Measurements from ENCODE around the gene BBS12. TPM values are rescaled to one million over a fixed set of nuclear protein-coding genes. Genes with fewer than 3 reads are reported as not detected.

The BBS12 gene
- total and polyA plus RNA-seq, 9 donors, result 3.4 to 5.0 (median 3.9) TPM

- no peak overlapping the region for H3K4me3 ChIP-seq (ENCODE audit: low read length)
- H3K9me3 ChIP-seq (replicated peaks; ENCODE audit: control insufficient read depth, low read depth, low read length), result no peaks in the 10 kb centered on the region
- H3K27me3 ChIP-seq (ENCODE audit: control insufficient read depth, insufficient read depth, low read length), result no peaks in the 10 kb centered on the region
- no peaks in the 10 kb centered on the region for H3K4me1 ChIP-seq (ENCODE audit: control insufficient read depth, insufficient read depth, low read length)
- no peaks in the 10 kb centered on the region for H3K36me3 ChIP-seq (ENCODE audit: control insufficient read depth, insufficient read depth, low read length)
- H3K27ac ChIP-seq (ENCODE audit: low read length), result no peak overlapping the region
- 89% methylated on average over 10 of the region's 14 CpGs for WGBS (ENCODE audit: insufficient coverage)
- no peak for DNase-seq
Observed at GRCh38 chr4:122762966-122763716, 30.6 kb downstream of the BBS12 start.

- peak; percentile 39 for DNase-seq
- no peak overlapping the region for H3K27ac ChIP-seq (ENCODE audit: low read length)
- H3K27me3 ChIP-seq (ENCODE audit: control insufficient read depth, insufficient read depth, low read length), result no peaks in the 10 kb centered on the region
- WGBS (ENCODE audit: insufficient coverage), result 33% methylated on average over 1 of the region's 5 CpGs
- H3K4me1 ChIP-seq (ENCODE audit: control insufficient read depth, insufficient read depth, low read length), result no peaks in the 10 kb centered on the region
- H3K9me3 ChIP-seq (replicated peaks; ENCODE audit: control insufficient read depth, low read depth, low read length), result no peaks in the 10 kb centered on the region
- H3K36me3 ChIP-seq (ENCODE audit: control insufficient read depth, insufficient read depth, low read length), result no peaks in the 10 kb centered on the region
- H3K4me3 ChIP-seq (ENCODE audit: low read length), result no peak overlapping the region
Observed at GRCh38 chr4:122764071-122764820, 31.7 kb downstream of the BBS12 start.

- no CpG with 5 or more reads among the region's 1 CpG for WGBS (ENCODE audit: insufficient coverage)
Observed at GRCh38 chr4:122764821-122765215, 32.3 kb downstream of the BBS12 start.

GRCh38 chr4:122765692-122766352 lies 33.3 kb downstream of the BBS12 start:
- no peak overlapping the region for H3K27ac ChIP-seq (ENCODE audit: low read length)
- H3K36me3 ChIP-seq (ENCODE audit: control insufficient read depth, insufficient read depth, low read length), result no peaks in the 10 kb centered on the region
- H3K4me3 ChIP-seq (ENCODE audit: low read length), result no peak overlapping the region
- DNase-seq, result no peak
- no peaks in the 10 kb centered on the region for H3K9me3 ChIP-seq (replicated peaks; ENCODE audit: control insufficient read depth, low read depth, low read length)
- 79% methylated on average over 2 of the region's 7 CpGs for WGBS (ENCODE audit: insufficient coverage)
- H3K4me1 ChIP-seq (ENCODE audit: control insufficient read depth, insufficient read depth, low read length), result no peaks in the 10 kb centered on the region
- H3K27me3 ChIP-seq (ENCODE audit: control insufficient read depth, insufficient read depth, low read length), result no peaks in the 10 kb centered on the region

More at GRCh38 chr4:122764821-122765215, 32.3 kb downstream of the BBS12 start:
- Histone ChIP-seq H3K27me3 (ENCODE audit: control insufficient read depth, insufficient read depth, low read length) (no peaks in the 10 kb centered on the region), H3K36me3 (ENCODE audit: control insufficient read depth, insufficient read depth, low read length) (no peaks in the 10 kb centered on the region), H3K4me1 (ENCODE audit: control insufficient read depth, insufficient read depth, low read length) (no peaks in the 10 kb centered on the region), H3K4me3 (ENCODE audit: low read length) (no peak overlapping the region), H3K9me3 (replicated peaks; ENCODE audit: control insufficient read depth, low read depth, low read length) (no peaks in the 10 kb centered on the region), H3K27ac (ENCODE audit: low read length) (no peak overlapping the region)
- no peak for DNase-seq

GRCh38 chr4:122766353-122766705 lies 33.8 kb downstream of the BBS12 start:
- no peaks in the 10 kb centered on the region for H3K9me3 ChIP-seq (replicated peaks; ENCODE audit: control insufficient read depth, low read depth, low read length)
- no peaks in the 10 kb centered on the region for H3K36me3 ChIP-seq (ENCODE audit: control insufficient read depth, insufficient read depth, low read length)
- no peak overlapping the region for H3K27ac ChIP-seq (ENCODE audit: low read length)
- no peaks in the 10 kb centered on the region for H3K4me1 ChIP-seq (ENCODE audit: control insufficient read depth, insufficient read depth, low read length)
- H3K27me3 ChIP-seq (ENCODE audit: control insufficient read depth, insufficient read depth, low read length), result no peaks in the 10 kb centered on the region
- WGBS (ENCODE audit: insufficient coverage), result no CpG with 5 or more reads among the region's 3 CpGs
- no peak overlapping the region for H3K4me3 ChIP-seq (ENCODE audit: low read length)
- no peak for DNase-seq

GRCh38 chr4:122766950-122767349 lies 34.4 kb downstream of the BBS12 start:
- Histone ChIP-seq H3K4me3 (ENCODE audit: low read length) (no peak overlapping the region), H3K27me3 (ENCODE audit: control insufficient read depth, insufficient read depth, low read length) (no peaks in the 10 kb centered on the region), H3K27ac (ENCODE audit: low read length) (no peak overlapping the region), H3K9me3 (replicated peaks; ENCODE audit: control insufficient read depth, low read depth, low read length) (no peaks in the 10 kb centered on the region), H3K4me1 (ENCODE audit: control insufficient read depth, insufficient read depth, low read length) (no peaks in the 10 kb centered on the region), H3K36me3 (ENCODE audit: control insufficient read depth, insufficient read depth, low read length) (no peaks in the 10 kb centered on the region)
- DNase-seq, result no peak
- 53% methylated on average over 2 of the region's 2 CpGs for WGBS (ENCODE audit: insufficient coverage)

GRCh38 chr4:122771724-122772123 lies 39.2 kb downstream of the BBS12 start:
- Histone ChIP-seq H3K27ac (ENCODE audit: low read length) (no peak overlapping the region), H3K4me1 (ENCODE audit: control insufficient read depth, insufficient read depth, low read length) (no peaks in the 10 kb centered on the region), H3K27me3 (ENCODE audit: control insufficient read depth, insufficient read depth, low read length) (no peaks in the 10 kb centered on the region), H3K4me3 (ENCODE audit: low read length) (no peak overlapping the region), H3K9me3 (replicated peaks; ENCODE audit: control insufficient read depth, low read depth, low read length) (no peaks in the 10 kb centered on the region), H3K36me3 (ENCODE audit: control insufficient read depth, insufficient read depth, low read length) (no peaks in the 10 kb centered on the region)
- no CpG with 5 or more reads among the region's 1 CpG for WGBS (ENCODE audit: insufficient coverage)
- DNase-seq, result no peak

GRCh38 chr4:122772311-122772710 lies 39.8 kb downstream of the BBS12 start:
- no peak overlapping the region for H3K27ac ChIP-seq (ENCODE audit: low read length)
- no peak for DNase-seq
- no peaks in the 10 kb centered on the region for H3K27me3 ChIP-seq (ENCODE audit: control insufficient read depth, insufficient read depth, low read length)
- H3K4me3 ChIP-seq (ENCODE audit: low read length), result no peak overlapping the region
- H3K4me1 ChIP-seq (ENCODE audit: control insufficient read depth, insufficient read depth, low read length), result no peaks in the 10 kb centered on the region
- H3K9me3 ChIP-seq (replicated peaks; ENCODE audit: control insufficient read depth, low read depth, low read length), result no peaks in the 10 kb centered on the region
- no peaks in the 10 kb centered on the region for H3K36me3 ChIP-seq (ENCODE audit: control insufficient read depth, insufficient read depth, low read length)
- 87% methylated on average over 3 of the region's 6 CpGs for WGBS (ENCODE audit: insufficient coverage)

GRCh38 chr4:122772986-122773385 lies 40.5 kb downstream of the BBS12 start:
- Histone ChIP-seq H3K36me3 (ENCODE audit: control insufficient read depth, insufficient read depth, low read length) (no peaks in the 10 kb centered on the region), H3K27me3 (ENCODE audit: control insufficient read depth, insufficient read depth, low read length) (no peaks in the 10 kb centered on the region), H3K27ac (ENCODE audit: low read length) (no peak overlapping the region), H3K4me3 (ENCODE audit: low read length) (no peak overlapping the region), H3K9me3 (replicated peaks; ENCODE audit: control insufficient read depth, low read depth, low read length) (no peaks in the 10 kb centered on the region), H3K4me1 (ENCODE audit: control insufficient read depth, insufficient read depth, low read length) (no peaks in the 10 kb centered on the region)
- no peak for DNase-seq

GRCh38 chr4:122775039-122775438 lies 42.5 kb downstream of the BBS12 start:
- no peak for DNase-seq
- Histone ChIP-seq H3K27ac (ENCODE audit: low read length) (no peak overlapping the region), H3K4me3 (ENCODE audit: low read length) (no peak overlapping the region), H3K4me1 (ENCODE audit: control insufficient read depth, insufficient read depth, low read length) (no peaks in the 10 kb centered on the region), H3K27me3 (ENCODE audit: control insufficient read depth, insufficient read depth, low read length) (no peaks in the 10 kb centered on the region), H3K36me3 (ENCODE audit: control insufficient read depth, insufficient read depth, low read length) (no peaks in the 10 kb centered on the region), H3K9me3 (replicated peaks; ENCODE audit: control insufficient read depth, low read depth, low read length) (no peaks in the 10 kb centered on the region)
- no CpG with 5 or more reads among the region's 3 CpGs for WGBS (ENCODE audit: insufficient coverage)

Measured in muscle of leg (tissue), 11 donors.